Mesothelial cell of epicardium (in vitro differentiated cells): ENCODE data around the gene RILPL2. TPM values are rescaled to one million over a fixed set of nuclear protein-coding genes. Genes with fewer than 3 reads are reported as not detected.
A peak's percentile ranks its signal among the peaks of the same experiment; 100 is the strongest.

Experiments
- DNase-seq, 2 experiments: peaks; one replicate each; pipeline ENCODE4 v3.0.0; 2021; ENCODE audit warnings: low spot score in 2 of 2; ENCODE audit not compliant: unreplicated experiment in 2 of 2
- H3K27ac Mint-ChIP-seq: 2 replicates; pipeline ENCODE4 v1.8.0; 2021; ENCODE audit warnings: mixed read lengths
- H3K27me3 Mint-ChIP-seq: 2 replicates; pipeline ENCODE4 v1.8.0; 2021; ENCODE audit warnings: low read depth, mixed read lengths
- H3K36me3 Mint-ChIP-seq: 2 replicates; pipeline ENCODE4 v1.8.0; 2021; ENCODE audit warnings: mixed read lengths
- H3K4me1 Mint-ChIP-seq: 2 replicates; pipeline ENCODE4 v1.8.0; 2021; ENCODE audit warnings: mixed read lengths
- H3K4me3 Mint-ChIP-seq: 2 replicates; pipeline ENCODE4 v1.8.0; 2021; ENCODE audit warnings: mild to moderate bottlenecking, moderate library complexity, mixed read lengths
- H3K9me3 Mint-ChIP-seq: 2 replicates; pipeline ENCODE4 v1.8.0; 2021; ENCODE audit warnings: mixed read lengths
- total RNA-seq: library from RNA; stranded (reverse); gene quantifications from 3 replicates; pipeline ENCODE4 v1.2.1, GENCODE V29; 2021
- TF ChIP-seq, protein P1 (sequence below): fragments of 200-600 bp; sonication (generic); IDR thresholded peaks from one replicate; pipeline ENCODE4 v1.5.0; 2021; ENCODE audit warnings: antibody characterized with exemption; ENCODE audit not compliant: unreplicated experiment

Gene RILPL2
- total RNA-seq, 1 donor from 2014 or later, result 2.4 TPM

DNA sequence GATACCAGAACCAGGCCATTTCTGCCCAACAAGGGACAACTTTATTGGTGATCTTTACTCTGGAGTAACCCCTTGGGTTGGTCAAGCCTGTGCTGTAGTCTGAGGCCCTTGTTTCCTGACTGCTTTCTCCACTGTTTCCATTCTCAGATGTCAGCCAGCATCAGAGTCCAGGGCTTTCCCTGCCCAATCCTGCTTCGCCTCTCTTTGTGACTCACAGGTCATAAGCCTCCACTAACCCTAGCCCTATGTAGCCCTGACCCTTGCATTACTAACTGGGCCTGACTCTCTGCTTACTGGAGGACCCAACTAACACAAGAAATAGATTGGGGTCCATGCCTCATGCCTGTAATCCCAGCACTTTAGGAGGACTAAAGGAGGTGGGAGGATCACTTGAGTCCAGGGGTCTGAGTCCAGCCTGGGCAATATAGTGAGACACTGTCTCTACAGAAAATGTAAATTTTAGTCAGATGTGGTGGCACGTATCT, 12.8 kb upstream of the RILPL2 start:
- H3K27ac Mint-ChIP-seq, result no peak overlapping the region
- H3K4me3 Mint-ChIP-seq, result no peak overlapping the region
- H3K36me3 Mint-ChIP-seq, result no peaks in the 10 kb centered on the region
- no peaks in the 10 kb centered on the region for H3K27me3 Mint-ChIP-seq
- TF ChIP-seq, protein P1, sequence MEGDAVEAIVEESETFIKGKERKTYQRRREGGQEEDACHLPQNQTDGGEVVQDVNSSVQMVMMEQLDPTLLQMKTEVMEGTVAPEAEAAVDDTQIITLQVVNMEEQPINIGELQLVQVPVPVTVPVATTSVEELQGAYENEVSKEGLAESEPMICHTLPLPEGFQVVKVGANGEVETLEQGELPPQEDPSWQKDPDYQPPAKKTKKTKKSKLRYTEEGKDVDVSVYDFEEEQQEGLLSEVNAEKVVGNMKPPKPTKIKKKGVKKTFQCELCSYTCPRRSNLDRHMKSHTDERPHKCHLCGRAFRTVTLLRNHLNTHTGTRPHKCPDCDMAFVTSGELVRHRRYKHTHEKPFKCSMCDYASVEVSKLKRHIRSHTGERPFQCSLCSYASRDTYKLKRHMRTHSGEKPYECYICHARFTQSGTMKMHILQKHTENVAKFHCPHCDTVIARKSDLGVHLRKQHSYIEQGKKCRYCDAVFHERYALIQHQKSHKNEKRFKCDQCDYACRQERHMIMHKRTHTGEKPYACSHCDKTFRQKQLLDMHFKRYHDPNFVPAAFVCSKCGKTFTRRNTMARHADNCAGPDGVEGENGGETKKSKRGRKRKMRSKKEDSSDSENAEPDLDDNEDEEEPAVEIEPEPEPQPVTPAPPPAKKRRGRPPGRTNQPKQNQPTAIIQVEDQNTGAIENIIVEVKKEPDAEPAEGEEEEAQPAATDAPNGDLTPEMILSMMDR, result no peak
- DNase-seq, result no peak
- peaks cover 12% of the 10 kb centered on the region for H3K4me1 Mint-ChIP-seq
- H3K9me3 Mint-ChIP-seq, result no peaks in the 10 kb centered on the region

DNA sequence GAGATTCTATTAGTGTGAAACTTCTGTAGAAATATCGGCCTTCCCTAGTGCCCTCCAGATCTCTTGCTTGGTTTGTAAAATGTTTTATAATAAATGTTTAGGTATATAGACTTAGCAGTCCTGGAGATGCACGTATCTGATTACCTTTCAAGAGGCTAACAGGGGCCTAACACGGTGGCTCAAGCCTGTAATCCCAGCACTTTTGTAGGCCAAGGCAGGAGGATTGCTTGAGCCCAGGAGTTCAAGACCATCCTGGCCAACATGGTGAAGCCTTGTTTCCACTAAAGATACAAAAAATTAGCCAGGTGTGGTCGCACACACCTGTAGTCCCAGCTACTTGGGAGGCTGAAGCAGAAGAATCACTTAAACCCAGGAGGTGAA, 9.8 kb upstream of the RILPL2 start:
- TF ChIP-seq, protein P1, result no peak
- Mint-ChIP-seq H3K9me3 (no peaks in the 10 kb centered on the region), H3K27ac (peak overlapping the region; percentile 93), H3K36me3 (no peaks in the 10 kb centered on the region), H3K4me3 (no peak overlapping the region), H3K4me1 (peaks cover 12% of the 10 kb centered on the region), H3K27me3 (no peaks in the 10 kb centered on the region)
- DNase-seq, result no peak

DNA sequence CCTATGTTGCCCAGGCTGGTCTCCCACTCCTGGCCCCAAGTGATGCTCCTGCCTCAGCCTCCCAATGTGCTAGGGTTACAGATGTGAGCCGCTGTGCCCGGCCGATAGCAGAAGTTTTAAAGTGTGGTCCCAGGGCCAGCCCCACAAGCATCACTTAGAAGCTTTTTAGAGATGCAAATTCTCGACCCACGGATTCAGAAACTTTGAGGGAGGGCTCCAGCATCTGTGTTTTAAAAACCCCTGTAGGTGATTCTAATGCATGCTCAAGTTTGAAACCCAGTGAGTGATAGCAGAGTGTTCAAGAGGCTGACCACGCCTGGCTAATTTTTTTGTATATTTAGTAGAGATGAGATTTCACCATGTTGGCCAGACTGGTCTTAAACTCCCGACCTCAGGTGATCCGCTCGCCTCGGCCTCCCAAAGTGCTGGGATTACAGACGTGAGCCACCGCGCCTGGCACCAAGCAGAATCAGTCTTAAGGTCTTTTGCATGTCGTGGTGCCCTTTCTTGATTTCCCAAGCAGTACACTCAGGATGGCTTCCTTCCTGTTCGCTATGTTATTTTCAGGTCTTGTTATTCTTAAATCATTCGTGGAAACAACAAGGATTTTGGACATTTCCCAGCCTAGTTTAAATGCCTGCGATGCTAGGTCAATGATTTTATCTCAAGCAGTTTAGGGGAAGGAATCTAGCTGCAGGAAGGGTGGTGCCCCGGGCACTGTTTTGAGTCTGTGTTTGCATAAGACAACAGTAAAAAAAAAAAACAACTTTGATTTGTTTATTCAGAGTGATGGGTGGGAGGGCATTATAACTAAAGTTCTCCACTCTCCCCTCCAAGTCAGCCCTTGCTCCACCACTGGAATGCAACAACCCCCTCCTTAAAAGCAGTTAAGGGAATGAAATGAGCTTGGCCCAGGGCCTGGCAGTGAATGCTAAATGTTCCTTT, 9.2 kb upstream of the RILPL2 start:
- Mint-ChIP-seq H3K27ac (peak overlapping the region; percentile 93), H3K36me3 (no peaks in the 10 kb centered on the region), H3K4me3 (no peak overlapping the region), H3K9me3 (no peaks in the 10 kb centered on the region), H3K27me3 (no peaks in the 10 kb centered on the region), H3K4me1 (peaks cover 12% of the 10 kb centered on the region)
- TF ChIP-seq, protein P1, result no peak
- no peak for DNase-seq

DNA sequence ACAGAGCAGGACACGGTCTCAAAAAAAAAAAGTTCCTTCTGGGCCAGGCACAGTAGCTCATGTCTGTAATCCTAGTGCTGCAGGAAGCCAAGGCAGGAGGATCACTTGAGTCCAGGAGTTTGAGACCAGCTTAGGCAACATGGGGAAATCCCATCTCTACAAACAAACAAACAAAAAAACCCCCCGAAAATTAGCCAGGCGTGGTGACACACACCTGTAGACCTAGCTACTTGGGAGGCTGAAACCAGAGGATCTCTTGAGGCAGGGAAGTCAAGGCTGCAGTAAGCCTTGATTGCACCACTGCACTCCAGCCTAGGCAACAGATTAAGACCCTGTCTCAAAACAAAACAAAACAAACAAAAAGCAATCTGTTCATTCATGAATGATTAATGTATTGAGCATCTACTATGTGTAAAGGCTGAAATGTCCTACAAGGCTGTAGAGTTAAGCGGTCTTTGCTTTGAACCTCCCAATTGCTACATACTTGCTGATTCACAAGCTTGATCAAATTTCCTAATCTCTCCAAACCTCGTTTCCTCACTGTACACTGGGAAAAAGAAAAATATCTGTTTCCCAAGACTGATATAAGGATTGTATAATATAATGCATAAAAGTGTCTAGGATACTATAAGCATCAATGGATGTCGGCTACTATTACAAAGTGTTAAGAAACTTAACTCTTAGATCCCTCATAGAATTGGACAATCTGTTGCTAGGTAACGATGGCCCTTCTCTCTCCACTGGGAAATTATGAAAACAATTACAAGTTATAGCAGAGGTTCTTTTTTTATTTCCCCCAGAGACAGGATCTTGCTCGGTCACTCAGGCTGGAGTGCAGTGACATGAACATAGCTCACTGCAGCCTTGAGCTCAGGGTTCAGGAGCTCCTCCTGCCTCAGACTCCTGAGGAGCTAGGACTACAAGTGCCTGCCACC, 7.9 kb upstream of the RILPL2 start:
- peak overlapping the region; percentile 33 for H3K27ac Mint-ChIP-seq
- peaks cover 12% of the 10 kb centered on the region for H3K4me1 Mint-ChIP-seq
- TF ChIP-seq, protein P1, result no peak
- no peaks in the 10 kb centered on the region for H3K9me3 Mint-ChIP-seq
- no peak for DNase-seq
- no peaks in the 10 kb centered on the region for H3K36me3 Mint-ChIP-seq
- H3K4me3 Mint-ChIP-seq, result no peak overlapping the region
- no peaks in the 10 kb centered on the region for H3K27me3 Mint-ChIP-seq

DNA sequence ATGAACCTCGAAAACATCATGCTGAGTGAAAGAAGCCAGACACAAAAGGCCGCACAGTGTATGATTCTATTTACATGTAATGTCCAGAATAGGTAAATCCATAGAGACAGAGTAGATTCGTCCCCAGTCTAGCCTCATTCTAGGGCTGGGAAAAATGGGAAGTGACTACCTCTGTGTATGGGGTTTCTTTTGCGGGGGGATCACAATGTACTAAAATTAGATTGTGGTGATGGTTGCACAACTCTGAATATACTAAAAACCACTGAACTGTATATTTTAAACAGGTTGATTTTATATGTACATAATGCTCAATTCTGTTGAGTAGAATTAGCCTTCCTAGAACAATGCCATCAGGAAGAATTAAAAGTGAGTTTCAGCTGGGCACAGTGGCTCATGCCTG, 6.3 kb upstream of the RILPL2 start:
- DNase-seq, result no peak
- Mint-ChIP-seq H3K27me3 (no peaks in the 10 kb centered on the region), H3K36me3 (no peaks in the 10 kb centered on the region), H3K4me1 (peaks cover 12% of the 10 kb centered on the region), H3K9me3 (no peaks in the 10 kb centered on the region), H3K4me3 (no peak overlapping the region), H3K27ac (no peak overlapping the region)
- TF ChIP-seq, protein P1, result no peak
